H1 (cell line): ENCODE data around the gene DLEC1. TPM values are rescaled to one million over a fixed set of nuclear protein-coding genes. Genes with fewer than 3 reads are reported as not detected.

Experiments used
- CTCF ChIA-PET: fragments of 300-600 bp; sonication (Branson Sonifier 250); formaldehyde crosslinking; loops from one replicate; lab custom pipeline; 2021; ENCODE audit not compliant: partially characterized antibody; lab: Charles Lee
- POLR2A ChIA-PET: fragments of 300-600 bp; sonication (Branson Sonifier 250); formaldehyde crosslinking; loops from one replicate; lab custom pipeline; 2021; ENCODE audit warnings: inconsistent platforms; ENCODE audit not compliant: partially characterized antibody; lab: Charles Lee
- DNase-seq, 2 experiments: peaks; one replicate each; pipeline versions ENCODE4 v3.0.0 to v3.0.0-alpha.2; 2010 to 2022; ENCODE audit warnings: low spot score in 2 of 2, low read depth in 1 of 2, mixed read lengths in 1 of 2
- FAIRE-seq: peaks from 2 replicates; lab custom pipeline; 2011; peaks lifted over from hg19 to GRCh38; lab: Jason Lieb, UNC
- H2AFZ ChIP-seq: 2 replicates; pipeline ENCODE4 v1.8.1; 2012; ENCODE audit warnings: low read length, inconsistent platforms
- H2AK5ac ChIP-seq: 2 replicates; pipeline ENCODE4 v1.6.1; 2013; ENCODE audit warnings: low read depth, low read length
- H2BK120ac ChIP-seq: replicated peaks from 2 replicates; pipeline ENCODE3; 2013; ENCODE audit warnings: low read depth, low read length, inconsistent platforms
- H2BK12ac ChIP-seq: 2 replicates; pipeline ENCODE4 v1.6.1; 2013; ENCODE audit warnings: low read depth, low read length
- H2BK15ac ChIP-seq: 2 replicates; pipeline ENCODE4 v1.6.1; 2013; ENCODE audit warnings: low read length
- H2BK20ac ChIP-seq: 2 replicates; pipeline ENCODE4 v1.6.1; 2013; ENCODE audit warnings: low read length
- H2BK5ac ChIP-seq: 2 replicates; pipeline ENCODE4 v1.6.1; 2013; ENCODE audit warnings: low read depth, low read length
- H3K14ac ChIP-seq: 2 replicates; pipeline ENCODE4 v1.6.1; 2013; ENCODE audit warnings: inconsistent platforms; ENCODE audit not compliant: insufficient read length
- H3K18ac ChIP-seq: 2 replicates; pipeline ENCODE4 v1.6.1; 2013; ENCODE audit warnings: low read length; ENCODE audit errors: extremely low read depth
- H3K23ac ChIP-seq: 2 replicates; pipeline ENCODE4 v1.6.1; 2013; ENCODE audit warnings: inconsistent platforms; ENCODE audit not compliant: insufficient read length
- H3K23me2 ChIP-seq: 2 replicates; pipeline ENCODE4 v1.6.1; 2013; ENCODE audit warnings: low read depth, low read length
- H3K27ac ChIP-seq: 2 replicates; pipeline ENCODE4 v1.6.1; 2011; ENCODE audit warnings: low read depth, low read length, inconsistent platforms
- H3K27me3 ChIP-seq, 4 experiments: replicated peaks in 1 of 4; 1 replicate in 1 of 4; 2 replicates in 3 of 4; pipeline versions ENCODE4 v1.6.1 to v1.8.1; 2011 to 2013; ENCODE audit warnings: low read length in 3 of 4, mild to moderate bottlenecking in 3 of 4, inconsistent platforms in 2 of 4, mixed read lengths in 2 of 4, moderate library complexity in 1 of 4; ENCODE audit not compliant: control insufficient read depth in 3 of 4, insufficient read depth in 3 of 4; ENCODE audit errors: extremely low read depth in 1 of 4
- H3K36me3 ChIP-seq, 4 experiments: 2 replicates each; pipeline versions ENCODE4 v1.6.1 to v1.8.1; 2011 to 2013; ENCODE audit warnings: mild to moderate bottlenecking in 4 of 4, low read length in 3 of 4, moderate library complexity in 2 of 4, control low read depth in 1 of 4, inconsistent platforms in 1 of 4; ENCODE audit not compliant: insufficient read depth in 4 of 4, control insufficient read depth in 2 of 4
- H3K4ac ChIP-seq: replicated peaks from 2 replicates; pipeline ENCODE3; 2013; ENCODE audit warnings: low read length, low read depth, mixed read lengths, inconsistent platforms; ENCODE audit not compliant: insufficient read length
- H3K4me1 ChIP-seq, 4 experiments: replicated peaks in 1 of 4; 1 replicate in 1 of 4; 2 replicates in 3 of 4; pipeline versions ENCODE4 v1.6.1 to v1.8.1; 2011 to 2013; ENCODE audit warnings: low read length in 3 of 4, inconsistent platforms in 2 of 4, mixed read lengths in 1 of 4; ENCODE audit not compliant: insufficient read depth in 4 of 4, control insufficient read depth in 3 of 4
- H3K4me2 ChIP-seq, 2 experiments: 2 replicates each; pipeline versions ENCODE4 v1.6.1 to v1.8.1; 2011 to 2013; ENCODE audit warnings: low read depth in 2 of 2, low read length in 2 of 2, control low read depth in 1 of 2, inconsistent platforms in 1 of 2, mild to moderate bottlenecking in 1 of 2; ENCODE audit not compliant: insufficient read depth in 1 of 2
- H3K4me3 ChIP-seq, 4 experiments: fragments of 200-600, 300-600 bp in 1 of 4; sonication (generic), shearing (Covaris generic), sonication (Bioruptor Twin) in 1 of 4; 2 replicates each; pipeline versions ENCODE4 v1.5.1 to v1.8.1; 2011 to 2016; ENCODE audit warnings: low read length in 4 of 4, low read depth in 3 of 4, control low read depth in 2 of 4, inconsistent platforms in 2 of 4, mild to moderate bottlenecking in 2 of 4, mixed read lengths in 1 of 4, moderate library complexity in 1 of 4; ENCODE audit not compliant: insufficient read depth in 2 of 4; ENCODE audit errors: extremely low read depth in 1 of 4
- H3K56ac ChIP-seq: replicated peaks from 2 replicates; pipeline ENCODE3; 2013; ENCODE audit warnings: low read depth, mild to moderate bottlenecking, mixed read lengths, low read length, inconsistent platforms; ENCODE audit not compliant: insufficient read length
- H3K79me1 ChIP-seq: 2 replicates; pipeline ENCODE4 v1.6.1; 2013; ENCODE audit warnings: low read depth, low read length, control low read depth
- H3K79me2 ChIP-seq, 2 experiments: 2 replicates each; pipeline versions ENCODE4 v1.6.1 to v1.8.1; 2012 to 2013; ENCODE audit warnings: low read length in 2 of 2, mild to moderate bottlenecking in 2 of 2, inconsistent platforms in 1 of 2; ENCODE audit not compliant: insufficient read depth in 2 of 2, control insufficient read depth in 1 of 2
- H3K9ac ChIP-seq, 4 experiments: replicated peaks in 1 of 4; 1 replicate in 1 of 4; 2 replicates in 3 of 4; pipeline versions ENCODE4 v1.6.1 to v1.8.1; 2011 to 2013; ENCODE audit warnings: low read depth in 3 of 4, low read length in 3 of 4, control low read depth in 2 of 4, mild to moderate bottlenecking in 2 of 4, moderate library complexity in 2 of 4, inconsistent platforms in 1 of 4; ENCODE audit errors: extremely low read depth in 1 of 4
- H3K9me3 ChIP-seq, 2 experiments: 2 replicates each; pipeline versions ENCODE4 v1.6.1 to v1.8.1; 2012 to 2013; ENCODE audit warnings: mild to moderate bottlenecking in 2 of 2, moderate library complexity in 2 of 2, control low read depth in 1 of 2, inconsistent platforms in 1 of 2, low read depth in 1 of 2, low read length in 1 of 2, mixed read lengths in 1 of 2; ENCODE audit not compliant: insufficient read depth in 2 of 2
- H4K20me1 ChIP-seq, 2 experiments: replicated peaks in 1 of 2; 2 replicates each; pipeline versions ENCODE3 to v1.8.1; 2011 to 2013; ENCODE audit warnings: inconsistent platforms in 2 of 2, low read length in 2 of 2, mild to moderate bottlenecking in 1 of 2; ENCODE audit not compliant: insufficient read depth in 2 of 2, control insufficient read depth in 1 of 2
- H4K5ac ChIP-seq: 2 replicates; pipeline ENCODE4 v1.6.1; 2013; ENCODE audit warnings: low read length, low read depth, mixed read lengths, inconsistent platforms; ENCODE audit not compliant: insufficient read length
- H4K8ac ChIP-seq: 2 replicates; pipeline ENCODE4 v1.8.0; 2013; ENCODE audit warnings: mild to moderate bottlenecking, moderate library complexity, low read length, inconsistent platforms; ENCODE audit not compliant: insufficient read depth; ENCODE audit errors: extremely low read depth
- H4K91ac ChIP-seq: replicated peaks from 2 replicates; pipeline ENCODE3; 2013; ENCODE audit warnings: low read length, mixed read lengths, inconsistent platforms; ENCODE audit not compliant: insufficient read length
- ASH2L ChIP-seq: fragments of 200-600, 300-600 bp; sonication (generic); IDR thresholded peaks from one replicate; pipeline ENCODE4 v1.7.1; 2017; ENCODE audit warnings: low read length
- BACH1 ChIP-seq: IDR thresholded peaks from 2 replicates; pipeline ENCODE4 v1.6.1; 2012; ENCODE audit warnings: low read length, improper control_type of control experiment
- EGR1 ChIP-seq: IDR thresholded peaks from 2 replicates; pipeline ENCODE4 v1.6.1; 2011; ENCODE audit warnings: low read depth, low read length, borderline replicate concordance
- SP4 ChIP-seq: IDR thresholded peaks from 2 replicates; pipeline ENCODE4 v1.6.1; 2012; ENCODE audit warnings: low read length, inconsistent platforms
- TCF12 ChIP-seq: IDR thresholded peaks from 2 replicates; pipeline ENCODE4 v1.6.1; 2011; ENCODE audit warnings: low read depth, mild to moderate bottlenecking, low read length
- TEAD4 ChIP-seq: IDR thresholded peaks from 2 replicates; pipeline ENCODE4 v1.6.1; 2012; ENCODE audit warnings: low read depth, low read length, inconsistent platforms, mixed read lengths
- USF2 ChIP-seq: IDR thresholded peaks from 2 replicates; pipeline ENCODE4 v1.6.1; 2011; ENCODE audit warnings: low read length, improper control_type of control experiment
- WGBS, 2 experiments: shearing (Covaris generic) in 1 of 2; methylation state at CpG; one replicate each; pipeline versions ENCODE4 v1.1.6 to v1.1.7; 2013 to 2015; ENCODE audit warnings: low lambda C conversion rate in 2 of 2, mixed read lengths in 2 of 2, inconsistent platforms in 1 of 2, low coverage in 1 of 2, missing lambda C conversion rate in 1 of 2; ENCODE audit not compliant: insufficient replicate concordance in 2 of 2, insufficient coverage in 1 of 2, insufficient read length in 1 of 2; ENCODE audit errors: extremely low coverage in 1 of 2, missing lambda C conversion rate in 1 of 2; 5-methylcytosine and 5-hydroxymethylcytosine counted together
- polyA plus RNA-seq, 7 experiments: library from polyadenylated mRNA; depleted of rRNA in 3 of 7; stranded (reverse) in 5 of 7; unstranded in 2 of 7; fragments of >200 nt in 5 of 7; fragments of 200-250 nt in 2 of 7; gene quantifications; 1 replicate in 5 of 7; 2 replicates in 1 of 7; 4 replicates in 1 of 7; pipeline versions ENCODE4 v1.2.1 to v1.2.3, GENCODE V29; 2011 to 2013; ENCODE audit warnings: missing spikeins in 2 of 7, mixed read lengths in 2 of 7
- total RNA-seq: library from RNA; stranded (reverse); fragmentation: NEBNext Ultra II Directional; extraction: Animal tissue kit (Norgen Biotek cat#: 25700); gene quantifications from 2 replicates; pipeline ENCODE4 v1.2.1, GENCODE V29; 2021

DLEC1 gene
- total and polyA plus RNA-seq, 2 of the 8 experiments (the other 6 are each of a cell fraction or from before 2014, with no cell fraction given): 0.26 to 0.76 TPM

- Histone ChIP-seq H3K4me2 (no peak overlapping the region), H3K23me2 (no peaks in the 10 kb centered on the region), H4K5ac (no peak overlapping the region), H2BK120ac (no peak overlapping the region), H3K9ac (no peak overlapping the region), H3K4me3 (no peak overlapping the region), H3K79me2 (no peaks in the 10 kb centered on the region), H3K56ac (no peak overlapping the region), H4K8ac (no peak overlapping the region), H2BK12ac (no peak overlapping the region), H3K18ac (no peak overlapping the region), H3K14ac (no peak overlapping the region), H4K91ac (no peak overlapping the region), H3K27me3 (no peaks in the 10 kb centered on the region), H3K23ac (no peak overlapping the region), H3K4ac (no peak overlapping the region), H4K20me1 (peaks cover 5 to 22% of the 10 kb centered on the region in 2 experiments), H2AK5ac (no peak overlapping the region), H2BK15ac (no peak overlapping the region), H2BK5ac (no peak overlapping the region), H2AFZ (no peak overlapping the region), H3K27ac (no peak overlapping the region), H3K79me1 (no peaks in the 10 kb centered on the region), H3K4me1 (no peaks in the 10 kb centered on the region), H3K9me3 (no peaks in the 10 kb centered on the region), H2BK20ac (no peak overlapping the region), H3K36me3 (peaks cover 23 to 42% (median 38%) of the 10 kb centered on the region in 4 experiments)
- CTCF ChIA-PET: interaction anchor here (1.0 to 8.8 kb wide), 2 partner anchors 7 to 148 kb away, joined by 3 to 105 read pairs; no protein-coding TSS in a partner anchor
- DNase-seq (no peak), FAIRE-seq (no peak)
- 89% methylated on average over 9 of the region's 9 CpGs; no CpG with 5 or more reads in 1 of the 2 experiments for WGBS, 2 experiments
- POLR2A ChIA-PET: no interaction called here
- no peak for TF ChIP-seq ASH2L
- TF ChIP-seq EGR1: no peak
- TF ChIP-seq BACH1: no peak
- no peak for TF ChIP-seq TEAD4
- TF ChIP-seq USF2: no peak
- no peak for TF ChIP-seq TCF12
- TF ChIP-seq SP4: no peak
Observed at GRCh38 chr3:38122712-38123290, 83.8 kb downstream of the DLEC1 start.
